Stimulated activated CD8-positive, alpha-beta memory T cell treated with anti-CD3 and anti-CD28 coated beads, Interleukin-15, amount 100 ng/mL, for 1 hour (primary cell): Measurements from ENCODE around the gene SHTN1.

ENCODE experiments used
- DNase-seq: peaks from one replicate; pipeline ENCODE4 v3.0.0-alpha.2; 2020; ENCODE audit warnings: low read depth

The SHTN1 gene

GRCh38 chr10:116917481-116917880 lies 87.5 kb downstream of the SHTN1 start:
- no peak for DNase-seq

GRCh38 chr10:116915340-116915739 lies 89.6 kb downstream of the SHTN1 start:
- no peak for DNase-seq

GRCh38 chr10:116913695-116914094 lies 91.3 kb downstream of the SHTN1 start:
- no peak for DNase-seq

- no peak for DNase-seq
These were observed 92.8 kb downstream of the SHTN1 start for GRCh38 chr10:116912162-116912561.

GRCh38 chr10:116910910-116911309 lies 94.1 kb downstream of the SHTN1 start:
- no peak for DNase-seq

GRCh38 chr10:116909307-116909706 lies 95.7 kb downstream of the SHTN1 start:
- no peak for DNase-seq

- DNase-seq: no peak
These were observed 97.6 kb downstream of the SHTN1 start for GRCh38 chr10:116907245-116907987.

GRCh38 chr10:116905845-116906210 lies 99.2 kb downstream of the SHTN1 start:
- no peak for DNase-seq

GRCh38 chr10:116899626-116900025 lies 105.4 kb downstream of the SHTN1 start:
- DNase-seq: no peak

GRCh38 chr10:116893686-116894037 lies 111.3 kb downstream of the SHTN1 start:
- DNase-seq: no peak

GRCh38 chr10:116892907-116893685 lies 111.9 kb downstream of the SHTN1 start:
- DNase-seq: no peak

GRCh38 chr10:116891208-116891607 lies 113.8 kb downstream of the SHTN1 start:
- no peak for DNase-seq

- no peak for DNase-seq
These were observed 115.9 kb downstream of the SHTN1 start for GRCh38 chr10:116889066-116889465.

GRCh38 chr10:116888380-116889055 lies 116.5 kb downstream of the SHTN1 start:
- DNase-seq: no peak

GRCh38 chr10:116886772-116887171 lies 118.2 kb downstream of the SHTN1 start:
- DNase-seq: no peak

GRCh38 chr10:116882639-116883038 lies 122.3 kb downstream of the SHTN1 start:
- no peak for DNase-seq

GRCh38 chr10:116880716-116881482 lies 124.1 kb downstream of the SHTN1 start:
- no peak for DNase-seq

- DNase-seq: no peak
These were observed 125.2 kb downstream of the SHTN1 start for GRCh38 chr10:116879817-116880216.

GRCh38 chr10:116878123-116878522 lies 126.9 kb downstream of the SHTN1 start:
- DNase-seq: no peak

GRCh38 chr10:116877391-116877790 lies 127.6 kb downstream of the SHTN1 start:
- DNase-seq: no peak

GRCh38 chr10:116875897-116876296 lies 129.1 kb downstream of the SHTN1 start:
- DNase-seq: no peak

- no peak for DNase-seq
These were observed 131.9 kb downstream of the SHTN1 start for GRCh38 chr10:116873134-116873533.
